HCT116 (cell line): ENCODE results near the gene ACACB. TPM values are rescaled to one million over a fixed set of nuclear protein-coding genes. Genes with fewer than 3 reads are reported as not detected.

Experiments
- ATAC-seq: fragments of 200-7000 bp; cut with Tn5 transposase; 2 replicates; pipeline ENCODE4 v1.9.1; 2020; ENCODE audit warnings: mild to moderate bottlenecking, moderate library complexity
- BruUV-seq: library from RNA; stranded (reverse); fragments of 400-500 nt; replicated peaks from 2 replicates; lab custom pipeline; 2021; lab: Mats Ljungman, UMichigan
- CTCF ChIA-PET: fragments of 300-600 bp; sonication (Branson Sonifier 250); formaldehyde crosslinking; loops from one replicate; lab custom pipeline; 2021; ENCODE audit warnings: antibody characterized with exemption; lab: Charles Lee
- POLR2A ChIA-PET: fragments of 300-600, 350-600 bp; sonication (Branson Sonifier 250); formaldehyde crosslinking; loops from one replicate; lab custom pipeline; 2021; ENCODE audit warnings: antibody characterized with exemption; lab: Charles Lee
- RAD21 ChIA-PET, 2 experiments: fragments of 300-600 bp; sonication (Branson Sonifier 250); formaldehyde crosslinking; loops; one replicate each; lab custom pipeline; 2023; ENCODE audit warnings: low total read pairs in 2 of 2; ENCODE audit not compliant: uncharacterized antibody in 2 of 2, unreplicated experiment in 2 of 2, low non-redundant PET in 1 of 2; lab: Charles Lee
- DNase-seq: peaks from one replicate; pipeline ENCODE4 v3.0.0-alpha.2; 2010; ENCODE audit warnings: low read depth, low spot score
- H2AFZ ChIP-seq: fragments of 200-600 bp; shearing (Covaris generic), sonication (generic); 2 replicates; pipeline ENCODE4 v1.6.1; 2017; ENCODE audit warnings: low read depth, mixed run types, mixed read lengths, antibody characterized with exemption, low read length; ENCODE audit not compliant: poor library complexity, severe bottlenecking
- H3K27ac ChIP-seq: 2 replicates; pipeline ENCODE4 v1.5.1; 2012; ENCODE audit warnings: low read depth, low read length
- H3K27me3 ChIP-seq: fragments of 200-600 bp; sonication (generic); 2 replicates; pipeline ENCODE4 v1.6.1; 2016; ENCODE audit warnings: mixed run types, low read length, mixed read lengths; ENCODE audit not compliant: insufficient read depth
- H3K36me3 ChIP-seq, 2 experiments: fragments of 200-500 bp in 1 of 2; fragments of 200-600 bp in 1 of 2; sonication (Bioruptor generic) in 1 of 2; sonication (generic) in 1 of 2; 2 replicates each; pipeline versions ENCODE4 v1.5.1 to v1.6.1; 2014 to 2016; ENCODE audit warnings: low read length in 2 of 2, inconsistent platforms in 1 of 2, mixed read lengths in 1 of 2, mixed run types in 1 of 2; ENCODE audit not compliant: insufficient read depth in 2 of 2, control insufficient read depth in 1 of 2
- H3K4me1 ChIP-seq, 2 experiments: fragments of 200-600 bp in 1 of 2; sonication (generic) in 1 of 2; 2 replicates each; pipeline versions ENCODE4 v1.5.1 to v1.6.1; 2012 to 2017; ENCODE audit warnings: low read length in 2 of 2, inconsistent platforms in 1 of 2, mild to moderate bottlenecking in 1 of 2, mixed read lengths in 1 of 2, mixed run types in 1 of 2, moderate library complexity in 1 of 2; ENCODE audit not compliant: insufficient read depth in 2 of 2, control insufficient read depth in 1 of 2
- H3K4me2 ChIP-seq: fragments of 200-600 bp; sonication (generic); 2 replicates; pipeline ENCODE4 v1.6.1; 2017; ENCODE audit warnings: mixed run types, low read length, mixed read lengths
- H3K4me3 ChIP-seq, 2 experiments: fragments of 200-600 bp in 1 of 2; sonication (generic) in 1 of 2; replicated peaks in 1 of 2; 2 replicates each; pipeline ENCODE4 v1.5.1; 2011 to 2016; ENCODE audit warnings: low read length in 2 of 2, control low read depth in 1 of 2, low read depth in 1 of 2, mild to moderate bottlenecking in 1 of 2, mixed read lengths in 1 of 2, mixed run types in 1 of 2
- H3K79me2 ChIP-seq: fragments of 200-600 bp; sonication (generic); 2 replicates; pipeline ENCODE4 v1.6.1; 2017; ENCODE audit warnings: mild to moderate bottlenecking, mixed run types, low read length, moderate library complexity, mixed read lengths; ENCODE audit not compliant: insufficient read depth
- H3K9ac ChIP-seq: fragments of 200-600 bp; sonication (generic); 2 replicates; pipeline ENCODE4 v1.6.1; 2016; ENCODE audit warnings: low read length, mixed read lengths
- H3K9me2 ChIP-seq: fragments of 200-600 bp; sonication (generic), shearing (Covaris generic); 2 replicates; pipeline ENCODE4 v1.6.1; 2017; ENCODE audit warnings: mixed run types, mild to moderate bottlenecking, moderate library complexity; ENCODE audit not compliant: insufficient read depth
- H3K9me3 ChIP-seq, 2 experiments: fragments of 200-500 bp in 1 of 2; fragments of 200-600 bp in 1 of 2; sonication (Bioruptor generic) in 1 of 2; sonication (generic) in 1 of 2; 2 replicates each; pipeline ENCODE4 v1.6.1; 2014 to 2017; ENCODE audit warnings: low read length in 2 of 2, mixed read lengths in 2 of 2, inconsistent platforms in 1 of 2, low read depth in 1 of 2, mild to moderate bottlenecking in 1 of 2, mixed run types in 1 of 2, moderate library complexity in 1 of 2; ENCODE audit not compliant: control insufficient read depth in 1 of 2, insufficient read depth in 1 of 2
- H4K20me1 ChIP-seq: fragments of 200-600 bp; sonication (generic), shearing (Covaris generic); 2 replicates; pipeline ENCODE4 v1.6.1; 2017; ENCODE audit warnings: mixed run types, mild to moderate bottlenecking, moderate library complexity; ENCODE audit not compliant: insufficient read depth
- EGR1 ChIP-seq: IDR thresholded peaks from 2 replicates; pipeline ENCODE4 v1.6.1; 2012; ENCODE audit warnings: low read depth
- EZH2phosphoT487 ChIP-seq: fragments of 200-600 bp; IDR thresholded peaks from 2 replicates; pipeline ENCODE4 v1.6.1; 2018; ENCODE audit warnings: antibody characterized with exemption, borderline replicate concordance
- POLR2A ChIP-seq: IDR thresholded peaks from 2 replicates; pipeline ENCODE4 v1.7.0; 2011; ENCODE audit warnings: borderline replicate concordance; ENCODE audit not compliant: insufficient read depth, insufficient read length; ENCODE audit errors: extremely low read depth
- RAD21 ChIP-seq: IDR thresholded peaks from 2 replicates; pipeline ENCODE4 v1.6.1; 2012; ENCODE audit warnings: low read depth, mild to moderate bottlenecking
- REST ChIP-seq: IDR thresholded peaks from 2 replicates; pipeline ENCODE4 v1.6.1; 2012; ENCODE audit warnings: low read depth
- YY1 ChIP-seq: IDR thresholded peaks from 2 replicates; pipeline ENCODE4 v1.6.1; 2011; ENCODE audit warnings: low read length, low read depth, moderate library complexity, mild to moderate bottlenecking; ENCODE audit not compliant: insufficient replicate concordance; ENCODE audit errors: extremely low read depth
- ZFX ChIP-seq: fragments of 450-650 bp; IDR thresholded peaks from 2 replicates; pipeline ENCODE4 v1.6.1; 2017
- intact Hi-C: fragments of 100-400 bp; cut with micrococcal nuclease; formaldehyde crosslinking; loops from 2 replicates; pipeline ENCODE4 v1.10.0; 2022
- total RNA-seq: library from RNA; stranded (reverse); gene quantifications from one replicate; pipeline ENCODE4 v1.2.1, GENCODE V29; 2021; ENCODE audit not compliant: unreplicated experiment

The ACACB gene
- total RNA-seq, 1 experiment from 2014 or later, result 11.1 TPM

GRCh38 chr12:109223868-109224267 is 107.5 kb downstream of the ACACB start:
- Histone ChIP-seq H3K27me3 (no peaks in the 10 kb centered on the region), H4K20me1 (no peaks in the 10 kb centered on the region), H3K36me3 (no peaks in the 10 kb centered on the region), H3K9me3 (no peaks in the 10 kb centered on the region), H3K9ac (no peak overlapping the region), H2AFZ (no peak overlapping the region), H3K4me2 (no peak overlapping the region), H3K4me1 (no peaks in the 10 kb centered on the region), H3K27ac (no peak overlapping the region), H3K9me2 (no peaks in the 10 kb centered on the region), H3K4me3 (no peak overlapping the region), H3K79me2 (no peaks in the 10 kb centered on the region)
- ATAC-seq (no peak), DNase-seq (no peak)
- RAD21 ChIA-PET, result no interaction called here
- intact Hi-C loops, result no loop called here
- no TSS peak for BruUV-seq
- CTCF ChIA-PET, result no interaction called here
- TF ChIP-seq RAD21 (no peak), EGR1 (no peak), POLR2A (no peak), YY1 (no peak), EZH2phosphoT487 (no peak), REST (no peak), ZFX (no peak)
- POLR2A ChIA-PET, result interaction anchor here (0.5 to 0.6 kb wide), 2 partner anchors 55 to 1709 kb away, joined by 3 read pairs; no protein-coding TSS in a partner anchor

- Histone ChIP-seq H3K4me1 (no peaks in the 10 kb centered on the region), H3K9ac (no peak overlapping the region), H3K9me2 (no peaks in the 10 kb centered on the region), H2AFZ (no peak overlapping the region), H3K4me3 (no peak overlapping the region), H3K4me2 (no peak overlapping the region), H3K27me3 (no peaks in the 10 kb centered on the region), H4K20me1 (no peaks in the 10 kb centered on the region), H3K79me2 (no peaks in the 10 kb centered on the region), H3K9me3 (no peaks in the 10 kb centered on the region), H3K36me3 (no peaks in the 10 kb centered on the region)
- intact Hi-C loops, result no loop called here
- ChIA-PET RAD21 (no interaction called here), CTCF (no interaction called here), POLR2A (no interaction called here)
- DNase-seq, result no peak
- no TSS peak for BruUV-seq
- ATAC-seq, result no peak
- TF ChIP-seq YY1, result no peak
- TF ChIP-seq, all 23 proteins: peak for 0
- H3K27ac ChIP-seq, result no peak overlapping the region
Measured at GRCh38 chr12:109228664-109229063, 112.3 kb downstream of the ACACB start.
